Large intestine (tissue), 3 donors: ENCODE results near the gene COG5. TPM values are rescaled to one million over a fixed set of nuclear protein-coding genes. Genes with fewer than 3 reads are reported as not detected.

Source experiments
- DNase-seq, 2 donors: peaks; one replicate each; pipeline versions ENCODE4 v3.0.0 to v3.0.0-alpha.2; 2013
- H3K27ac ChIP-seq: one replicate; pipeline ENCODE4 v1.5.1; 2013; ENCODE audit warnings: low read length
- H3K27me3 ChIP-seq: 2 replicates; pipeline ENCODE4 v1.6.1; 2013; ENCODE audit warnings: low read length; ENCODE audit not compliant: control insufficient read depth, insufficient read depth
- H3K36me3 ChIP-seq: 2 replicates; pipeline ENCODE4 v1.6.1; 2013; ENCODE audit warnings: low read length; ENCODE audit not compliant: control insufficient read depth, insufficient read depth
- H3K4me1 ChIP-seq: one replicate; pipeline ENCODE4 v1.6.1; 2013; ENCODE audit warnings: low read length; ENCODE audit not compliant: control insufficient read depth, insufficient read depth
- H3K4me3 ChIP-seq: one replicate; pipeline ENCODE4 v1.5.1; 2013; ENCODE audit warnings: low read length
- H3K9me3 ChIP-seq: one replicate; pipeline ENCODE4 v1.6.1; 2013; ENCODE audit warnings: mild to moderate bottlenecking, low read depth, low read length, moderate library complexity; ENCODE audit not compliant: control insufficient read depth
- WGBS: methylation state at CpG from one replicate; pipeline ENCODE4 v1.1.5; 2013; ENCODE audit warnings: low lambda C conversion rate; ENCODE audit not compliant: insufficient coverage; 5-methylcytosine and 5-hydroxymethylcytosine counted together
- polyA plus RNA-seq: library from polyadenylated mRNA; unstranded; fragments of 120-200 nt; gene quantifications from one replicate; pipeline ENCODE4 v1.2.1, GENCODE V29; 2013

Gene COG5
- polyA plus RNA-seq, 1 donor = 40.7 TPM

DNA sequence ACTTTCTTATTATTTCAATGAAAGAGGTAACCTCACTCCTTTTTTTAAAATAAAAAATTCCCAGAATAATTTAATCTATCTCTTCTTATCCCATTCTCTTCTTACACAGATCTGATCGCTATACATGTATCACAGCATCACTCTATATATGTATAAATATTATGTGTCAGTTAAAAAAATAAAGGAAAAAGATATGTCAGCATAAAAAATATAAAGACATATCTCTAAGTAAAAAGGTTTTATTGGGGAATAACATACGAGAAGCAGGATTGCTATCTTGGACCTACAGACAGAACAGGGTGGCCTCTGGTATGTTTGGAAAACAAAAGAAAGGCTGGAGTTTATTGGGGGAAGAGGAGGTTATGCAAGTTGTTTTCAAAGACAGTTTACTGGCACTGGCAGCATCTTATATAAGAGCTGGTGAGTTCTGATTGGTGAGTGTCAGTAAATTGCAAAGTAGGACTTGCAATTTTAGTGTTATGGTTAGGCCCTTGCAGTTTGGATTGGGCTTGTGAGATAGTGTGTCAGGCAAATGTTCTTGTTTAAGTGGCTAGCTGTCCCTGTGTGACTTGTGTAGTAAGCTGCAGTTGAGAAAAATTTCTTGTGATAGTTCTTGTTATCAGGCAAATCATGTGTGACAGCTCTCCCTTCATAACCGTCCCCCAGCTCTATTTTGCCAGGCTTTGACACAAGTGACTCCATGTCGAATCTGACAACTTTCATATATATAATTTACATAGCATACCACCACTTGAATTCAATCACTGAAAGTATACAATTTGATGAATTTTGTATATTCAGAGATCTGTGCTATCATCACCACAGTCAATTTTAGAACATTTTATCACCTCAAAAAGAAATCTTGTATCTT is 276.7 kb downstream of the COG5 start:
- Histone ChIP-seq H3K36me3 (peaks cover 10% of the 10 kb centered on the region), H3K9me3 (no peaks in the 10 kb centered on the region), H3K4me1 (no peaks in the 10 kb centered on the region), H3K27ac (no peak overlapping the region), H3K27me3 (no peaks in the 10 kb centered on the region), H3K4me3 (no peak overlapping the region)
- DNase-seq = no peak
- 90% methylated on average over 3 of the region's 4 CpGs for WGBS

- Histone ChIP-seq H3K27ac (no peak overlapping the region), H3K36me3 (peaks cover 6% of the 10 kb centered on the region), H3K27me3 (no peaks in the 10 kb centered on the region), H3K9me3 (no peaks in the 10 kb centered on the region), H3K4me1 (no peaks in the 10 kb centered on the region), H3K4me3 (no peak overlapping the region)
- 100% methylated on average over 4 of the region's 4 CpGs for WGBS
- no peak for DNase-seq
These were observed 278.7 kb downstream of the COG5 start for GRCh38 chr7:107284911-107285479.

DNA sequence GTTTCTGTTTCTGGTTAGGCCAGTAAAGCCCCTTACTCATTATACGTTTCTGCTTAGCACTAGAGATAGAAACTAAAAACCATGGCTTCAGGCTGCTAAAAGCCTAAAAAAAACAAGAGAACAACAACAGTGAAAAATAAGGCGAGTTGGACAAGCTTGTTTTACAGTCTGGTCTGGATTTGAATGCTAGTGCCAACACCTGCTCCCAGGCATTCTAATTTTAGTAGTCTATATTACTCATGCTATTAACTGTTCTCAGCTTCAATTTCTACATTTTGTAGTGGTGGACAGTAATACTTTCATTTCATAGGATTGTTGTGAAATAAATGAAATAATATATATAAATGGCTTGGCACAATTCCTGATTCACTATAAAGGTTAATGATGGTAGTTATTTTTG is 286.4 kb downstream of the COG5 start:
- Histone ChIP-seq H3K36me3 (no peaks in the 10 kb centered on the region), H3K27ac (no peak overlapping the region), H3K4me3 (no peak overlapping the region), H3K27me3 (no peaks in the 10 kb centered on the region), H3K4me1 (no peaks in the 10 kb centered on the region), H3K9me3 (no peaks in the 10 kb centered on the region)
- DNase-seq = no peak
- WGBS = 67% methylated on average over 1 of the region's 2 CpGs

DNA sequence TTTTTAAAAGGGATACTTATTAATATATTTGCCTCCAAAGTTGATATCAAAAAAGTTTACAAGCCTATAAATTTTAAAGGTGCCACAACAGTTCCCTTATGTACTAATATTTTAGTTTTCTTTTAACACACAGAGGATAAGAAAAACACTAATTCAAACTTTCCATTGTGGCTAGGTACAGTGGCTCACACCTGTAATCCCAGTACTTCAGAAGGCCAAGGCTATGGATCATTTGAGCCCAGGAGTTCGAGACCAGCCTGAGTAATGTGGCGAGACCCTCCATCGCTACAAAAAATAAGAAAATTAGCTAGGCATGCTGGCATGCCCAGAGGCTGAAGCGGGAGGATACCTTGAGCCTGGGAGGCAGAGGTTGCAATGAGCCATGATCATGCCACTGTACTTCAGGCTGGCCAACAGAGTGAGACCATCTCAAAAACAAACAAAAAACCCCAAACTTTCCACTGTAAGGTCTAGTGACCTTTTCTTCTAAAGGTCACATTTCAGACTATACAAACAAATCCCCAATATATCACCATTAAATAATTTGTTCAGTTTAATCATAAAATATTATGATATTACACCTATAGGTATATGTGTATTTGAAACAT is 287.4 kb downstream of the COG5 start:
- Histone ChIP-seq H3K27ac (no peak overlapping the region), H3K9me3 (no peaks in the 10 kb centered on the region), H3K4me3 (no peak overlapping the region), H3K4me1 (no peaks in the 10 kb centered on the region), H3K36me3 (no peaks in the 10 kb centered on the region), H3K27me3 (no peaks in the 10 kb centered on the region)
- DNase-seq = no peak
- WGBS = no CpG with 5 or more reads among the region's 4 CpGs

DNA sequence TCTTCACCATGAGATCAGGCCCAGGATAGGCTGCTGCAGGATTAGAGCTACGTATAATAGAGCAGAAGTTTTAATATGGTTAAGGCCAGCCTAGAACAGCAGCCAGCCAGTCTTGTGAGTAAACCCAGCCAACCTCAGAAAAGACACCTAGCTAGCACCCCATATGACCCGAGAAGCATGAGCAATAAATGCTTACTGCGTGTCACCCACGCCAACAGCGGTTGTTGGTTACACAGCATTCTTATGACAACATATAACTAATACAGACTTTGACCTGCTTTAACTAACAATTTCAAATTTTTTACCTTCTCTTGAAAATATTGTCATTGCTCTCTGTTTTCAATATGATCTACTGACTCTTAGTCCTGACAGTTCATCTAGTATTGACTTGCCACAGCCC is 289.2 kb downstream of the COG5 start:
- Histone ChIP-seq H3K4me1 (peaks cover 2% of the 10 kb centered on the region), H3K27ac (no peak overlapping the region), H3K36me3 (no peaks in the 10 kb centered on the region), H3K4me3 (no peak overlapping the region), H3K9me3 (no peaks in the 10 kb centered on the region), H3K27me3 (no peaks in the 10 kb centered on the region)
- peak; percentile 23 to 56 for DNase-seq
- 89% methylated on average over 3 of the region's 5 CpGs for WGBS

DNA sequence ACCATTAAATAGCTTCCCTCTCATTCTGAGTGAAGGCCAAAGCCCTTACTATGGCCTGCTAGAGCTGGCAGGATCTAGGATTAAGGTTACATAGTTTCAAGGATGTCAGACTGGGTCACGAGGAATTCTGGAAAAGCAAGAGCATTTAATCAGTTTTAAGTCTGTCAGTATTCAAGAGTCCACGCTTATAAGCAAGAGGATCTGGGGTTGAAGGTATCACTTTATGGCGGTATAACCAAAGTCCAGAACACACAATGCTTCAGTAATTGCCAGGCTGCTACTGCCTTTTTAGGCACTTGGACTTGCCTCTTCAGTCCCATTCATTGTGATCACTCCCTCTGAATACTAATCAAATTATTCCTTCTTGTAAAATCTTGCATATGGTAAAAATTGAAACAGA is 293.9 kb downstream of the COG5 start:
- Histone ChIP-seq H3K36me3 (no peaks in the 10 kb centered on the region), H3K9me3 (no peaks in the 10 kb centered on the region), H3K4me1 (peaks cover 4% of the 10 kb centered on the region), H3K27ac (peak overlapping the region; percentile 27), H3K4me3 (no peak overlapping the region), H3K27me3 (no peaks in the 10 kb centered on the region)
- 40% methylated on average over 1 of the region's 3 CpGs for WGBS
- DNase-seq = peak; percentile 85 to 92

GRCh38 chr7:107268594-107268993 is 295.1 kb downstream of the COG5 start:
- H3K4me1 ChIP-seq = peaks cover 4% of the 10 kb centered on the region
- H3K27me3 ChIP-seq = no peaks in the 10 kb centered on the region
- H3K9me3 ChIP-seq = no peaks in the 10 kb centered on the region
- no peak for DNase-seq
- no peak overlapping the region for H3K27ac ChIP-seq
- H3K4me3 ChIP-seq = no peak overlapping the region
- H3K36me3 ChIP-seq = no peaks in the 10 kb centered on the region
- 93% methylated on average over 2 of the region's 2 CpGs for WGBS

GRCh38 chr7:107267138-107267537 is 296.6 kb downstream of the COG5 start:
- Histone ChIP-seq H3K9me3 (no peaks in the 10 kb centered on the region), H3K4me3 (no peak overlapping the region), H3K4me1 (peaks cover 4% of the 10 kb centered on the region), H3K36me3 (peaks cover under 1% of the 10 kb centered on the region), H3K27me3 (no peaks in the 10 kb centered on the region), H3K27ac (no peak overlapping the region)
- no peak for DNase-seq
- no CpG with 5 or more reads among the region's 1 CpG for WGBS

DNA sequence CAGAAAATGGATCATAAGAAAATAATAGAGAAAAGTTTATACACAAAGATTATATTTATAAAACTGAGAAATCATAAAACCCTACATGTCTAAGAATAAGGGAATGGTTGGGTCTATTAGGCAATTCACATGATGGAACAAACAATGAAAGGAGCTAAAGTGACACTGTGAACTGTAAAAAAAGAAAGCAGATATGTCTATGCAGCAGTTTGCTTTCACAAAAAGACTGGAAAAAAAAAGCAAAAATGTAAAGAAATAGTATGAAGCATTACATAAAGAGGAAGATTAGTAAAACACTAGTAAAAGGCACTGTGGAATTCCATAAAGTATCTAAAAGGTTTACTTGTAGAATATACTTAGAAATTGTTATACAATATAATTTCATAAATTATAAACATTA is 299.0 kb downstream of the COG5 start:
- no peak overlapping the region for H3K27ac ChIP-seq
- DNase-seq = no peak
- H3K4me1 ChIP-seq = peaks cover 4% of the 10 kb centered on the region
- H3K36me3 ChIP-seq = peaks cover 2% of the 10 kb centered on the region
- H3K9me3 ChIP-seq = no peaks in the 10 kb centered on the region
- H3K4me3 ChIP-seq = no peak overlapping the region
- H3K27me3 ChIP-seq = no peaks in the 10 kb centered on the region

DNA sequence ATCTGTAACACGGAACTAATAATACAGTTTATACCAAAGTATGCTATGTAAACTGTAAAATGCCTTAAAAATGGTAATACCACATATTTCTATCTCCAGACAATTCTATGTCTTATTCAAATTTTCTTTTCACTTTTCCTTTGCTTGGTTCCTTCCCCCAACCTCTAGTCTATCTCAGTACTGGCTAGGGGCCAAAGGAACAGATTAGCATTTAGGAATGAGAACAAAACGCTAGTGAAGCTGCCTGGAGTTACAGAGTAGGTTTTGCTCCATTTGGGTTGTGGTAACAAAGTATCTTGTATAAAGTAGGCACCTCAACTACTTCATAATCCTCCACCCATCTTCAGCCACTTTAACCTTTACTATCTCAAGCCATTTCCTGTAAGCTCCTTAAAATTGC is 300.9 kb downstream of the COG5 start:
- 90% methylated on average over 2 of the region's 2 CpGs for WGBS
- Histone ChIP-seq H3K36me3 (peaks cover 2% of the 10 kb centered on the region), H3K9me3 (no peaks in the 10 kb centered on the region), H3K27ac (no peak overlapping the region), H3K4me3 (no peak overlapping the region), H3K27me3 (no peaks in the 10 kb centered on the region), H3K4me1 (no peaks in the 10 kb centered on the region)
- no peak for DNase-seq
